Measurements from ENCODE around the gene ADAMTS19. TPM values are rescaled to one million over a fixed set of nuclear protein-coding genes. Genes with fewer than 3 reads are reported as not detected.

Gene ADAMTS19
- total and polyA plus RNA-seq, 11 donors: 0.16 to 1.2 (median 0.53) TPM; not detected in 3

- intact Hi-C loops (cut with DNase I): no loop called here
- WGBS, 4 donors: 89 to 94% (median 91%) methylated on average over 4 of the region's 4 CpGs
- H3K27me3 ChIP-seq: no peaks in the 10 kb centered on the region
- H3K27ac ChIP-seq: no peak overlapping the region
- ATAC-seq (no peak), DNase-seq (no peak)
- H3K36me3 ChIP-seq: no peaks in the 10 kb centered on the region
- no peak overlapping the region for H3K4me3 ChIP-seq
- H3K4me1 ChIP-seq: no peaks in the 10 kb centered on the region
- H3K9me3 ChIP-seq: no peaks in the 10 kb centered on the region
- TF ChIP-seq POLR2A (IDR thresholded peaks at IDR 0.05): no peak
- TF ChIP-seq, protein P1, sequence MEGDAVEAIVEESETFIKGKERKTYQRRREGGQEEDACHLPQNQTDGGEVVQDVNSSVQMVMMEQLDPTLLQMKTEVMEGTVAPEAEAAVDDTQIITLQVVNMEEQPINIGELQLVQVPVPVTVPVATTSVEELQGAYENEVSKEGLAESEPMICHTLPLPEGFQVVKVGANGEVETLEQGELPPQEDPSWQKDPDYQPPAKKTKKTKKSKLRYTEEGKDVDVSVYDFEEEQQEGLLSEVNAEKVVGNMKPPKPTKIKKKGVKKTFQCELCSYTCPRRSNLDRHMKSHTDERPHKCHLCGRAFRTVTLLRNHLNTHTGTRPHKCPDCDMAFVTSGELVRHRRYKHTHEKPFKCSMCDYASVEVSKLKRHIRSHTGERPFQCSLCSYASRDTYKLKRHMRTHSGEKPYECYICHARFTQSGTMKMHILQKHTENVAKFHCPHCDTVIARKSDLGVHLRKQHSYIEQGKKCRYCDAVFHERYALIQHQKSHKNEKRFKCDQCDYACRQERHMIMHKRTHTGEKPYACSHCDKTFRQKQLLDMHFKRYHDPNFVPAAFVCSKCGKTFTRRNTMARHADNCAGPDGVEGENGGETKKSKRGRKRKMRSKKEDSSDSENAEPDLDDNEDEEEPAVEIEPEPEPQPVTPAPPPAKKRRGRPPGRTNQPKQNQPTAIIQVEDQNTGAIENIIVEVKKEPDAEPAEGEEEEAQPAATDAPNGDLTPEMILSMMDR (IDR thresholded peaks at IDR 0.05): no peak
Observed at GRCh38 chr5:129653442-129653841, 193.3 kb downstream of the ADAMTS19 start.

GRCh38 chr5:129656952-129657351 is 196.9 kb downstream of the ADAMTS19 start:
- intact Hi-C loops (cut with DNase I): no loop called here
- no peak for DNase-seq
- H3K4me3 ChIP-seq: no peak overlapping the region

DNA sequence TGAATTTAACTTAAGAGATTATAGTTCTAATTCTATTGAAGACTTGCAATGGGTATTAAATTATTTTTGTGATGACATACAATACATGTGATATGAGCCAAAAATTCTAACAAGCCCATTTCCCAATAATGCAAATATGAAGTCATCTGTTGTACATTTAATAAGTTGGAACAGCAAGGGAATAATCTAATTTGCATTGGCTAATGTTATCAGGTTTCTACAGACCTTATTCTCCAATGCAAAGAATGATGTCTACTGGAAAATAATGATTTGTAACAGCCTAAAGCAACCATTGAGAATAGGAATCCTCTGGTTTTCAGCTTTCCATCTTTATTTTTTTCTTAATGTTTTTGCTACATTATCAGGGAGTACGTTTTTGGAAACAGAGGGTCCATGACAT is 198.7 kb downstream of the ADAMTS19 start:
- DNase-seq (no peak), ATAC-seq (no peak)
- H3K27me3 ChIP-seq: no peaks in the 10 kb centered on the region
- H3K4me1 ChIP-seq: no peaks in the 10 kb centered on the region
- no peak overlapping the region for H3K27ac ChIP-seq
- no peaks in the 10 kb centered on the region for H3K9me3 ChIP-seq
- TF ChIP-seq, protein P1 (IDR thresholded peaks at IDR 0.05): no peak
- TF ChIP-seq POLR2A (IDR thresholded peaks at IDR 0.05): no peak
- H3K4me3 ChIP-seq: no peak overlapping the region
- no peaks in the 10 kb centered on the region for H3K36me3 ChIP-seq
- intact Hi-C loops (cut with DNase I): no loop called here
- 52 to 64% (median 59%) methylated on average over 1 of the region's 1 CpG for WGBS, 4 donors

More at GRCh38 chr5:129656952-129657351, 196.9 kb downstream of the ADAMTS19 start:
- H3K9me3 ChIP-seq: no peaks in the 10 kb centered on the region
- no peaks in the 10 kb centered on the region for H3K27me3 ChIP-seq
- TF ChIP-seq, protein P1 (IDR thresholded peaks at IDR 0.05): no peak
- no peak for TF ChIP-seq POLR2A (IDR thresholded peaks at IDR 0.05)
- H3K27ac ChIP-seq: no peak overlapping the region
- no peaks in the 10 kb centered on the region for H3K36me3 ChIP-seq
- WGBS, 4 donors: 78 to 91% (median 85%) methylated on average over 2 of the region's 2 CpGs
- H3K4me1 ChIP-seq: no peaks in the 10 kb centered on the region
- no peak for ATAC-seq

- Histone ChIP-seq H3K9me3 (no peaks in the 10 kb centered on the region), H3K27me3 (no peaks in the 10 kb centered on the region), H3K27ac (no peak overlapping the region), H3K36me3 (no peaks in the 10 kb centered on the region), H3K4me1 (no peaks in the 10 kb centered on the region), H3K4me3 (no peak overlapping the region)
- ATAC-seq (no peak), DNase-seq (no peak)
- WGBS, 4 donors: 73 to 84% (median 80%) methylated on average over 6 of the region's 6 CpGs
- TF ChIP-seq, protein P1 (IDR thresholded peaks at IDR 0.05): no peak
- no peak for TF ChIP-seq POLR2A (IDR thresholded peaks at IDR 0.05)
- intact Hi-C loops (cut with DNase I): loop anchor here in 1 of 10 donors (10.0 kb wide), 1 partner anchor 103 kb away; no protein-coding TSS in a partner anchor
Observed at GRCh38 chr5:129661366-129662035, 201.4 kb downstream of the ADAMTS19 start.

Measured in heart left ventricle (tissue), 16 donors.